Activated CD8-positive, alpha-beta T cell treated with anti-CD3 and anti-CD28 coated beads, Interleukin-2, amount 10 ng/mL, durations not matched to agents 7 days and 5 days (primary cell): ENCODE measurements around the gene CABLES1. TPM values are rescaled to one million over a fixed set of nuclear protein-coding genes. Genes with fewer than 3 reads are reported as not detected.

Experiments used
- ATAC-seq: fragments of 150-1000 bp; cut with Tn5 transposase; one replicate; pipeline ENCODE4 v1.10.0; 2021; ENCODE audit warnings: moderate library complexity
- CTCF ChIA-PET: fragments of 350-600 bp; sonication (Branson Sonifier 250); formaldehyde crosslinking; loops from one replicate; lab custom pipeline; 2021; ENCODE audit warnings: antibody characterized with exemption; lab: Charles Lee
- POLR2A ChIA-PET: fragments of 350-600 bp; sonication (Branson Sonifier 250); formaldehyde crosslinking; loops from one replicate; lab custom pipeline; 2021; ENCODE audit warnings: antibody characterized with exemption; lab: Charles Lee
- DNase-seq: peaks from one replicate; pipeline ENCODE4 v3.0.0-alpha.2; 2020
- H3K27ac Mint-ChIP-seq: one replicate; pipeline ENCODE4 v1.8.0; 2021; ENCODE audit warnings: mild to moderate bottlenecking, mixed read lengths
- H3K27me3 Mint-ChIP-seq: one replicate; pipeline ENCODE4 v1.8.0; 2021; ENCODE audit warnings: low read depth, mixed read lengths
- H3K36me3 Mint-ChIP-seq: one replicate; pipeline ENCODE4 v1.8.0; 2021; ENCODE audit warnings: low read depth, mixed read lengths
- H3K4me1 Mint-ChIP-seq: one replicate; pipeline ENCODE4 v1.8.0; 2021; ENCODE audit warnings: low read depth, mixed read lengths
- H3K4me3 Mint-ChIP-seq: one replicate; pipeline ENCODE4 v1.8.0; 2021; ENCODE audit warnings: mild to moderate bottlenecking, mixed read lengths
- H3K9me3 Mint-ChIP-seq: one replicate; pipeline ENCODE4 v1.8.0; 2022; ENCODE audit warnings: mixed read lengths; ENCODE audit not compliant: insufficient read depth
- total RNA-seq, 2 experiments: library from RNA; stranded (reverse); gene quantifications; one replicate each; pipeline ENCODE4 v1.2.3, GENCODE V29; 2021

CABLES1 gene
- total RNA-seq, 2 experiments from 2014 or later = 2.3 to 2.7 TPM

DNA sequence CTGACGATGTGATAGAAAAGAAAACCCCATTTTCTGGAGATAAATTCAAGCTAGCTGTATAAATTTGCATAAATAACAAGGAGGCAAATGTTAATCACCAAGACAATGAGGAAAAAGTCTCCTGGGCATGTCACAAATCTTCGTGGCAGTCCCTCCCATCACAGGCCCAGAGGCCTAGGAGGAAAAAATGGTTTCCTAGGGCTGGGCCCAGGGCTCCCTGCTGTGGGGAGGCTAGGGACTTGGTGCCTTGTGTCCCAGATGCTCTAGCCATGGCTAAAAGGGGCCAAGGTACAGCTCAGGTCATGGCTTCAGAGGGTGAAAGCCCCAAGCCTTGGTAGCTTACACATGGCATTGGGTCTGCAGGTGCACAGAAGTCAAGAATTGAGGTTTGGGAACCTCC, 134.6 kb downstream of the CABLES1 start:
- no peaks in the 10 kb centered on the region for H3K27me3 Mint-ChIP-seq
- CTCF ChIA-PET = interaction anchor here (1.6 kb wide), 1 partner anchor 38 kb away, joined by 3 read pairs; no protein-coding TSS in a partner anchor
- ATAC-seq (no peak), DNase-seq (no peak)
- no peak overlapping the region for H3K27ac Mint-ChIP-seq
- POLR2A ChIA-PET = no interaction called here
- peaks cover 37% of the 10 kb centered on the region for H3K4me1 Mint-ChIP-seq
- H3K36me3 Mint-ChIP-seq = peaks cover 42% of the 10 kb centered on the region
- H3K9me3 Mint-ChIP-seq = peaks cover 37% of the 10 kb centered on the region
- H3K4me3 Mint-ChIP-seq = no peak overlapping the region

DNA sequence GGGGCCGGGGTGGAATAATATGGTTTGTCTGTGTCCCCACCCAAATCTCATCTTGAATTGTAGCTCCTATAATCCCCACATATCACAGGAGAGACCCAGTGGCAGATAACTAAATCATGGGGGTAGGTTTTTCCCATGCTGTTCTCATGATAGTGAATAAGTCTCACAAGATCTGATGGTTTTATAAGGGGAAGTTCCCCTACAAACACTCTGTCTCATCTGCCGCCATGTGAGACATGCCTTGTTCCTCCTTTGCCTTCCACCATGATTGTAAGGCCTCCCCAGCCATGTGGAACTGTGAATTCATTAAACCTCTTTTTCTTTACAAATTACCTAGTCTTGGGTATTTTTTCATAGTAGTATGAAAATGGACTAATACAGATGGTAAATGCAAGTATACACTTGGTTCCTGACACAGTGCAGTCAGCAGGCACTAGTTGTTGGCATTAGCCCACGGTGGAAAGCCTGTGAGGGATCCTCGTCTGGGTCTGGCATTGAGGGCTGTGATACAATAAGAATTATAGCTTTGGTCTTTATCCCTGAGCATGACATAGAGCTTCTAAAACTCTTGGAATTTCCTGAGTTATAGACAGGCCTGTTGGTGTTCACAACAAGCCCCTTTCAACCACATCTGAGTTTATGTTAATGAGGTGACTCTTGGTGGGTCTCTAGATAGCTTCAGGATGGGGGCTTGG, 135.8 kb downstream of the CABLES1 start:
- ChIA-PET CTCF (no interaction called here), POLR2A (interaction anchor here (0.6 kb wide), 1 partner anchor 62 kb away, joined by 3 read pairs; no protein-coding TSS in a partner anchor)
- peaks cover 42% of the 10 kb centered on the region for H3K36me3 Mint-ChIP-seq
- H3K27me3 Mint-ChIP-seq = no peaks in the 10 kb centered on the region
- no peak for ATAC-seq
- no peak overlapping the region for H3K4me3 Mint-ChIP-seq
- no peak overlapping the region for H3K27ac Mint-ChIP-seq
- peaks cover 37% of the 10 kb centered on the region for H3K9me3 Mint-ChIP-seq
- DNase-seq = no peak
- H3K4me1 Mint-ChIP-seq = peaks cover 37% of the 10 kb centered on the region

DNA sequence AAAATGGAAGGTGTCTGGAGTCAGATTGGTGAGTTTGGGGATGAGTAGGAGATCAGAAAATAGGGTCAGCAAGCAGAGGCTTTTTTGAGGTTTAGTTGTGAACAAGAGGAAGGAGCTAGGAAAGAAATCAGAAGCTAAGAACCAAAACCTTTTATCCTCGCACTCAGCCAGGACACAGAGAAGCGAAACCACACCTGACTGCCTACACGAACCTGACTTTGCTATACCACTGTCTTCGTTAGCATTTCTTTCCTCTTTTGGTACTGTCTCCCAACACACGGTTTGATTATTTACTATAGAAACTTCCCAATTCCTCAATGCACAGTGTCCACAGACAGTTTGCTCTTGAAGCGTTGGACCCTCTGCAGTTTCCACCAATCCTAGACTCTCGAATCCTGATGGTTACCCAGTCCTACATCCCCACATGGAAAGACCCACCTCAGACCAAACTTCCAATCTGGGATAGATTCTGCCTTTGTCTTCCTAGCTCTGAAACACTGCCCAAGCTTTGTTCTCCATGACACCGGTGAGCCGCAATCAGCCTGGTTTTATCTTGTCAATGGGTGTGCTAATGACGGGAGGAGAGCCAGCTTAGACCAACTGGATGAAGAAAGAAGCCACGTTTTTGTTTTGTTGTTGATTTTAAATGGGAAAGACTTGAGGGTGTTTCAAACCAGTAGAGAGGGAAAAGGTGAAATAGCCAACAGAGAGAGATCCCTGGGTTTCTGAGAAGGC, 137.4 kb downstream of the CABLES1 start:
- peaks cover 41% of the 10 kb centered on the region for H3K36me3 Mint-ChIP-seq
- H3K4me1 Mint-ChIP-seq = peaks cover 27% of the 10 kb centered on the region
- no peaks in the 10 kb centered on the region for H3K27me3 Mint-ChIP-seq
- ChIA-PET POLR2A (no interaction called here), CTCF (no interaction called here)
- no peak for DNase-seq
- no peak for ATAC-seq
- no peak overlapping the region for H3K27ac Mint-ChIP-seq
- no peak overlapping the region for H3K4me3 Mint-ChIP-seq
- peaks cover 40% of the 10 kb centered on the region for H3K9me3 Mint-ChIP-seq

DNA sequence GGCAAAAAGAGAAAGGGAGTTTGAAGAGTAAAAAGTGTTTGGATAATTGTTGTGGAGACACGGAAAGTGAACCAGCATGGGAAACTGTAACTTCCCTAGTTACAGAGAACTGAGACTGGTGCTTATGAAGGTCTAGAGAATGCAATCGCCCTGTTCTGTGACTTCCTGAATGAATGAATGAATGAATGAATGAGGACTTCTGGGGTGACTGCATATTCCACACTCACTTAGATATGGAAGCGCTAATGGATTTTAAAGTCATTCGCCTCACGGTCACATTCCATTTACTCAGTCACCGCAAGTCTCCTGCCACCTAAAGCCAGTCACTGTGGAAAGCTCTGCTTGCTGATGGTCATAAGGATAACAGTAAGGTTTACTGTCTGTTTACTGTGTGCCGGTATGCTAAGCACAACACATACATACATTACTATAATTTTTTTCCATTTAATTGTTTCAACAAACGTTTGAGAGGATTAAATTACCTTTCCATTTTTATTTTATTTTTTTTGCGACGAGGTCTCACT, 138.2 kb downstream of the CABLES1 start:
- CTCF ChIA-PET = no interaction called here
- H3K27ac Mint-ChIP-seq = no peak overlapping the region
- no peak for ATAC-seq
- H3K4me1 Mint-ChIP-seq = peaks cover 19% of the 10 kb centered on the region
- peaks cover 38% of the 10 kb centered on the region for H3K36me3 Mint-ChIP-seq
- H3K4me3 Mint-ChIP-seq = no peak overlapping the region
- POLR2A ChIA-PET = no interaction called here
- no peaks in the 10 kb centered on the region for H3K27me3 Mint-ChIP-seq
- peaks cover 36% of the 10 kb centered on the region for H3K9me3 Mint-ChIP-seq
- no peak for DNase-seq

DNA sequence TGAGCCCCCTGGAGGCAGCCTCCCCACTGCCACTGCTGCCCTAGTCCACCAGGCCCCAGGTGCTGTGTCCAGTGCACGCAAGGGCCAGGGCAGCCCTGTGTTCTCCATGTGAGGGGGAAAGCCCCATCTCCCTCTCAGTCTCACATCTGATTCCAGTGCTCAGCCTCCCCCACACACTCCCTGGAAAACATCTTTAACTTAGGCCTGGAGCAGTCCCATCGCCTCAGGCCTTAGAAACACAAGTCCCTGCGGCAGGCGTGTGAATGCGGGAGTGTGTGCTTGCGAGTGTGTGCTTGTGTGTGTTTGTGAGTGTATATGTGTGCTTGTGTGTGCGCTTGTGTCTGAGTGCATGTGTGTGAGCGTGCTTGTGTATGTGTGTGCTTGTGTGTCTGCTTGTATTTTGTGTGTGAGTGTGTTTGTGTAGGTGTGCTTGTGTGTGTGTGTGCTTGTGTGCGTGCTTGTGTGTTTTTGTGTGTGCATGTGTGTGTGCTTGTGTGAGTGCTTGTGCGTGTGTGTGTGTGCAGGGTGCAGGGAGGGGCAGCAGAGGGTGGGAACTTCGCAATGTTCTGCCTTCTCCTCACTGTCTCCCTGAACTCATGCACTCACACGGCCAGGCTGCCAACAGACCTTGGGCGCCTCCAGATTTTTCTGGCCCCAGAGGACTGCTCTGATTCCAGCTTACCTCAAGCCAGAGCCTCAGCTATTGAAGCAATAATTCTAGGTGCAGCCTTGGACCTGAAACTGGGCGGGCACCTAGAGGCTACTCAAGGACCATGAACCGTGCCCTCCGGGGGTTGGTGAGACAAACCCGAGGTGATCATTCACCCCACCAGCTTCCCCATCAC, 139.6 kb downstream of the CABLES1 start:
- H3K27ac Mint-ChIP-seq = no peak overlapping the region
- DNase-seq = no peak
- peaks cover 25% of the 10 kb centered on the region for H3K9me3 Mint-ChIP-seq
- ChIA-PET POLR2A (no interaction called here), CTCF (no interaction called here)
- H3K4me1 Mint-ChIP-seq = peaks cover 5% of the 10 kb centered on the region
- no peaks in the 10 kb centered on the region for H3K27me3 Mint-ChIP-seq
- H3K36me3 Mint-ChIP-seq = peaks cover 25% of the 10 kb centered on the region
- ATAC-seq = no peak
- H3K4me3 Mint-ChIP-seq = no peak overlapping the region

DNA sequence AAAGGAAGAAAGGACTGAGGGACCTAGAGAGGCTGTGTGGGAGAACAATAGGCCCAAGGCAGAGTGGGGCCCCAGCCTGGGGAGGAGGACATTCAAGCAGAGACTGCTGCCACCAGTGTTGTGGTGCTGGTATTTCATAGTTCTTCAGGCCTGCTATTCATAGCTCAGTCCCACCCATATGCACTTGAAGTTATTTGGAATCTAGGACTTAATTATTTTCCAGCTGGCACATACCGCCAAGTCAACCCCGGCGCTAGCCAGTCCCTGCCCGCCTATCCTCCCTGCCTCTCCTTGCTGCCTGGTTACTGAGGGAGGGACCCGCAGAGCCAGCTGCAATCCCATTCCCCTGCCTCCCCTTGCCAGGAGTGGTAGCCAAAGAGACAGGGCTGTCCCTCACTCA, 141.2 kb downstream of the CABLES1 start:
- H3K4me3 Mint-ChIP-seq = no peak overlapping the region
- peaks cover 4% of the 10 kb centered on the region for H3K4me1 Mint-ChIP-seq
- no peak overlapping the region for H3K27ac Mint-ChIP-seq
- ATAC-seq (no peak), DNase-seq (no peak)
- no peaks in the 10 kb centered on the region for H3K27me3 Mint-ChIP-seq
- H3K36me3 Mint-ChIP-seq = peaks cover 13% of the 10 kb centered on the region
- POLR2A ChIA-PET = no interaction called here
- peaks cover 15% of the 10 kb centered on the region for H3K9me3 Mint-ChIP-seq
- CTCF ChIA-PET = no interaction called here

DNA sequence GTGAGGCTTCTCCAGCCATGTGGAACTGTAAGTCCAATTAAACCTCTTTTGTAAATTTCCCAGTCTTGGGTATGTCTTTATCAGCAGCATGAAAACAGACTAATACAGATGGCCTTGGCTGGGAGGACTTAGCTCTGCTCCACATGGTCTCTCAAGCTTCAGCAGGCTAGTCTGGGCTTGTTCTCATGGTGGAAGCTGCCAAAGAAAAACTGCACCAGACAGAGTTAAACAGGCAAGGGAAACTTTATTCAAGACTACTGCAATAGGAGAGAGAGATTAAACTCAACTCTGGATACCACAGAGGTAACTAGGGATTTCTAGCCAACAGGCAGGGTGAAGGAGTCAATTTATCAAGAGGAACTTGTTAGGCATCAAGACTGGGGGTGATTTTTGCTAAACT, 142.1 kb downstream of the CABLES1 start:
- Mint-ChIP-seq H3K27me3 (no peaks in the 10 kb centered on the region), H3K36me3 (peaks cover 10% of the 10 kb centered on the region), H3K27ac (no peak overlapping the region), H3K4me1 (peaks cover 4% of the 10 kb centered on the region), H3K9me3 (peaks cover 15% of the 10 kb centered on the region), H3K4me3 (no peak overlapping the region)
- no peak for ATAC-seq
- POLR2A ChIA-PET = no interaction called here
- DNase-seq = no peak
- CTCF ChIA-PET = no interaction called here

DNA sequence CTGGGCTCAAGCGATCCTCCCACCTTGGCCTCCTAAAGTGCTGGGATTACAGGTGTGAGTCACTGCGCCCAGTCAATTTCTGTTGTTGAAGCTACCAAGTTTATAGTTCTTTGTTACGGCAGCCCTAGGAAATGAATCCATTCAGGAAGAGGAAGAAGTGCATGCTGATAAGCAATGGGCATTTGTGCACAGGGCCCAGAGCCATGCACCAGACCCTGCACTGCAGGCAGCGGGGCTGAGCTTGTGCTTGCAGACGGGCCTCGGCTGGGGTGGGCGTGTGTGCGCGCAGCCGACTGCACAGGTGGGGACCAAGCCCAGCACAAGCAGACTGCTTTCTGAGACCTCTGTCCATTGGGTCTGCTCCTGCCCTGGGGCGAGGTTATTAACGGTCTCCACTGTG, 144.6 kb downstream of the CABLES1 start:
- Mint-ChIP-seq H3K27me3 (no peaks in the 10 kb centered on the region), H3K27ac (no peak overlapping the region), H3K9me3 (peaks cover 10% of the 10 kb centered on the region), H3K4me1 (peaks cover 11% of the 10 kb centered on the region), H3K36me3 (peaks cover 10% of the 10 kb centered on the region), H3K4me3 (no peak overlapping the region)
- ChIA-PET CTCF (no interaction called here), POLR2A (no interaction called here)
- no peak for ATAC-seq
- DNase-seq = no peak

DNA sequence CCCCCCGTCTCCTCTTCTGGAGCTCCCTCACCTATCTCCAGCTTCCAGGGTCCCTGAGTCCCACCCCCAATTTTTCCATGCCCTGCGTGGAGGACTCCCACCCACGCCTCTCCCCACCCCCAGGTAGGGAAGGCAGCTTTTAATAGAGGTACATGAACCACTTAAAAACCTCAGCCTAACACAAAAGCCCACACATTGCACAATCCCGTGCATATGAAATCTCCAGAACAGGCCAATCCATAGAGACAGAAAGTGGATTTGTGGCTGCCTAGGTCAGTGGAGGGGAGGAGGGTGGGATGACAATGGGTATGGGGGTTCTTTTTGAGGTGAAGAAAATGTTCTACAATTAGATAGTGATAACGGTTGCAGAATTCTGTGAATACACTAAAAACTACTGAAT, 145.6 kb downstream of the CABLES1 start:
- DNase-seq (no peak), ATAC-seq (no peak)
- no peaks in the 10 kb centered on the region for H3K27me3 Mint-ChIP-seq
- CTCF ChIA-PET = no interaction called here
- peaks cover 10% of the 10 kb centered on the region for H3K9me3 Mint-ChIP-seq
- H3K27ac Mint-ChIP-seq = no peak overlapping the region
- no peak overlapping the region for H3K4me3 Mint-ChIP-seq
- peaks cover 11% of the 10 kb centered on the region for H3K4me1 Mint-ChIP-seq
- H3K36me3 Mint-ChIP-seq = peaks cover 10% of the 10 kb centered on the region
- POLR2A ChIA-PET = no interaction called here

DNA sequence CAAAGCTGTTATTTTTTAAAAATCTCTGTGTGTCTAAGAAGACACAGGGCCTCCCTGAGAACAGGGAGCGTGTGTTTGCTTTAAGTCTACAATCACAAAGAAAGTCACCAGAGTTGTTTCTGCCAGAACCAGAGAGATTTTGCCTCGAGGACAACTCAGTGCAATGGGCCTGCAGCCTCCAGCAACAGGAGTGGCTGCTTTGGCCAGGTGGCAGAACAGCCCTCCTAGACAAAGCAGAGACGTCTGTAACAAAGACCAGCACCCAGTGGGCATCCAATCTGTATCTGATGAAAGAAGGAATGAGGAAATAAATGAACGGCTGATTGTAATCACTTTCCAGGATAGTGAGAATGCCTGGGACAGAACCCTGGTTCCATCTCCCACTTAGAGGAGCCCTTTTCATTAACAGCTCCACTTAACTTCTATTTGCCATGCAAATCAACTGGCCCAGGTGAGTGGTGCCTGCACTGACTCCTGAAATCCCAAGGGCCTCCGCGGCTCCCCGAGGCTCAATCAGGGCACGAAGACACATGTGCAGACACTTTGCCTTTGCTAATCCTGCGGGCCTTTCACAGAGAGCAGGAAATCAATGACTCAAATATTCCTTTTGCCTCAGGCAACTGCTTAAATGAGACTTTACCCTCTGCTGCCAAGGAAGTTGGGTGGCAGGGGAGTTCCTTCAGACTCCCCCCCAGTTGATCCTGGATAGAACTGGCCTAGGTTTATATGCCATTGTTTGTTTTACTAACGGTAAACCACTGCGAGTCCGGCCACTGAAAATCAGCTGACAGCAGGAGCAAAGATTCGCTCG, 146.5 kb downstream of the CABLES1 start:
- peaks cover 11% of the 10 kb centered on the region for H3K4me1 Mint-ChIP-seq
- no peak overlapping the region for H3K4me3 Mint-ChIP-seq
- ChIA-PET CTCF (interaction anchor here (1.1 kb wide), 1 partner anchor 39 kb away, joined by 3 read pairs; no protein-coding TSS in a partner anchor), POLR2A (no interaction called here)
- peaks cover 10% of the 10 kb centered on the region for H3K9me3 Mint-ChIP-seq
- DNase-seq = no peak
- H3K27ac Mint-ChIP-seq = no peak overlapping the region
- no peaks in the 10 kb centered on the region for H3K27me3 Mint-ChIP-seq
- H3K36me3 Mint-ChIP-seq = peaks cover 10% of the 10 kb centered on the region
- no peak for ATAC-seq

DNA sequence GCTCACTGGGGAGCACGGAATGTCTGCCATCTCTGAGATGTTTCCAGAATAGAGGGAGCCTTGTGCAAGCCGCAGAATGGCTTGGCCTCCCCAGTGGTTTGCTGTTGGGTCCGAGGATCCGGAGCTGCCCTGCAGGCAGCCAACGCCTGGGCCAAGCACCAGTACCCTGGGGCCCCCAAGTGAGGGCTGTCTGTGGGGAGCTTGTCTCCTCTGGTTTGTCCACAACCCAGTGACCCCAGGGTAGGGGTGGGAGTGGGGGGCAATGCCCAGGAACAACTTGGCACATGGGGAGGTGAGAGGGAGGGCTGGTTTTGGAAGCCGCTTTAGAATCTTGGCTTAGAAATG, 147.1 kb downstream of the CABLES1 start:
- H3K4me1 Mint-ChIP-seq = peaks cover 11% of the 10 kb centered on the region
- CTCF ChIA-PET = no interaction called here
- POLR2A ChIA-PET = no interaction called here
- H3K27me3 Mint-ChIP-seq = no peaks in the 10 kb centered on the region
- H3K27ac Mint-ChIP-seq = no peak overlapping the region
- DNase-seq (no peak), ATAC-seq (no peak)
- no peak overlapping the region for H3K4me3 Mint-ChIP-seq
- H3K36me3 Mint-ChIP-seq = peaks cover 7% of the 10 kb centered on the region
- H3K9me3 Mint-ChIP-seq = peaks cover 7% of the 10 kb centered on the region
